Hair follicle dermal papilla cell (primary cell): ENCODE data around the gene KLHL14. TPM values are rescaled to one million over a fixed set of nuclear protein-coding genes. Genes with fewer than 3 reads are reported as not detected.

ENCODE experiments used
- small RNA-seq: library from RNA; depleted of rRNA; stranded (forward); fragments of <200 nt; gene quantifications from one replicate; pipeline ENCODE3, GENCODE V24; 2012
- total RNA-seq: library from RNA; depleted of rRNA; stranded (reverse); fragments of >200 nt; gene quantifications from 2 replicates; pipeline ENCODE4 v1.2.3, GENCODE V29; 2012

The KLHL14 gene, protein sequence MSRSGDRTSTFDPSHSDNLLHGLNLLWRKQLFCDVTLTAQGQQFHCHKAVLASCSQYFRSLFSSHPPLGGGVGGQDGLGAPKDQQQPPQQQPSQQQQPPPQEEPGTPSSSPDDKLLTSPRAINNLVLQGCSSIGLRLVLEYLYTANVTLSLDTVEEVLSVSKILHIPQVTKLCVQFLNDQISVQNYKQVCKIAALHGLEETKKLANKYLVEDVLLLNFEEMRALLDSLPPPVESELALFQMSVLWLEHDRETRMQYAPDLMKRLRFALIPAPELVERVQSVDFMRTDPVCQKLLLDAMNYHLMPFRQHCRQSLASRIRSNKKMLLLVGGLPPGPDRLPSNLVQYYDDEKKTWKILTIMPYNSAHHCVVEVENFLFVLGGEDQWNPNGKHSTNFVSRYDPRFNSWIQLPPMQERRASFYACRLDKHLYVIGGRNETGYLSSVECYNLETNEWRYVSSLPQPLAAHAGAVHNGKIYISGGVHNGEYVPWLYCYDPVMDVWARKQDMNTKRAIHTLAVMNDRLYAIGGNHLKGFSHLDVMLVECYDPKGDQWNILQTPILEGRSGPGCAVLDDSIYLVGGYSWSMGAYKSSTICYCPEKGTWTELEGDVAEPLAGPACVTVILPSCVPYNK
- 0.16 TPM in 1 of 2 replicates, not detected in the other for total RNA-seq

GRCh38 chr18:32772581-32773381, at the start of gene KLHL14:
KLHL14 (minus strand) TSS chr18:32773023; CDS start chr18:32770591, 2,432 bp downstream.

Small RNAs within 50 kb of the gene (small RNA-seq; reads per million reads assigned to genes)
- gene AC012123.2 = not detected
